Cardiac muscle cell (in vitro differentiated cells and primary cell): ENCODE measurements around the gene POLG. TPM values are rescaled to one million over a fixed set of nuclear protein-coding genes. Genes with fewer than 3 reads are reported as not detected.

Experiments used
- DNase-seq, 2 donors: peaks; one replicate each; pipeline versions ENCODE4 v3.0.0 to v3.0.0-alpha.2; 2010 to 2017; ENCODE audit warnings: low read depth in 1 of 2, low spot score in 1 of 2
- H3K27ac ChIP-seq: fragments of 200-600 bp; sonication (generic); 2 replicates; pipeline ENCODE4 v1.5.1; 2016
- H3K27me3 ChIP-seq: fragments of 200-600 bp; sonication (generic); 2 replicates; pipeline ENCODE4 v1.6.0; 2016; ENCODE audit warnings: control low read depth
- H3K36me3 ChIP-seq: fragments of 200-600 bp; sonication (generic); 2 replicates; pipeline ENCODE4 v1.5.1; 2016; ENCODE audit warnings: control low read depth
- H3K4me1 ChIP-seq: fragments of 200-600 bp; sonication (generic); 2 replicates; pipeline ENCODE4 v1.8.1; 2017; ENCODE audit warnings: low read depth, mild to moderate bottlenecking, mixed run types
- H3K4me3 ChIP-seq: fragments of 200-600 bp; sonication (generic); 2 replicates; pipeline ENCODE4 v1.5.1; 2016; ENCODE audit warnings: mild to moderate bottlenecking
- H3K9me3 ChIP-seq: fragments of 200-600 bp; sonication (generic); 2 replicates; pipeline ENCODE4 v1.5.1; 2017; ENCODE audit warnings: low read depth, mild to moderate bottlenecking, control low read depth
- CTCF ChIP-seq: IDR thresholded peaks from 2 replicates; pipeline ENCODE4 v1.5.1; 2012; ENCODE audit warnings: low read depth, mild to moderate bottlenecking, low read length
- polyA plus RNA-seq: library from polyadenylated mRNA; unstranded; fragments of >200 nt; fragmentation: Nextera tagmentation; extraction: Ambion mirVana; gene quantifications from 2 replicates; pipeline ENCODE4 v1.2.1, GENCODE V29; 2016
- total RNA-seq: library from RNA; depleted of rRNA; stranded (reverse); fragments of >200 nt; gene quantifications from 2 replicates; pipeline ENCODE4 v1.2.3, GENCODE V29; 2016

Gene POLG
- total and polyA plus RNA-seq, 2 experiments from 2014 or later: 47.3 to 63.9 TPM

- DNase-seq: no peak
- H3K27me3 ChIP-seq: no peaks in the 10 kb centered on the region
- H3K36me3 ChIP-seq: peaks cover 81% of the 10 kb centered on the region
- no peaks in the 10 kb centered on the region for H3K4me1 ChIP-seq
- H3K9me3 ChIP-seq: no peaks in the 10 kb centered on the region
- no peak for TF ChIP-seq CTCF
- H3K27ac ChIP-seq: no peak overlapping the region
- no peak overlapping the region for H3K4me3 ChIP-seq
These were observed 6.0 kb downstream of the POLG start for GRCh38 chr15:89328398-89329254.

GRCh38 chr15:89327113-89327512, 7.5 kb downstream of the POLG start:
- no peak for DNase-seq
- no peaks in the 10 kb centered on the region for H3K9me3 ChIP-seq
- no peak for TF ChIP-seq CTCF
- H3K36me3 ChIP-seq: peaks cover 86% of the 10 kb centered on the region
- no peak overlapping the region for H3K4me3 ChIP-seq
- no peaks in the 10 kb centered on the region for H3K4me1 ChIP-seq
- no peak overlapping the region for H3K27ac ChIP-seq
- H3K27me3 ChIP-seq: no peaks in the 10 kb centered on the region

DNA sequence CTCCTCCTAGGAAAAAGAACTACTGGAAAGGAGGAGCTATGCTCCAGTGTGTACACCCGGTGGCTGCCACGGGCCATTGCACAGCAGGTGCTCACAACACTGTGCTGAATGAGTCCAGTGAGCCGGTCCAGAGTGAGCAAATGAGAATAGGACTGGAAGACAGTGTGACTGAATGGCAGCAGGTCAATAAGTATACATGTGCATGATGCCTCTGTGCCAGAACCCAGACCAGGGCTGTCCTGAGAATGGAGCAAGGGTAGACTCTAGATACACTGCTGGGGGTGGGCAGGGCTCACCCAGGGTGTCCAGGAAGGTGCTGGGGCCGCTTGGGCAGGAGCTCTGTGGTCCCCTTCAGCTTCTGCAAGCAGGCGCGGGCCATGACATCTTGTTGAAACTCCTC, 8.3 kb downstream of the POLG start:
- no peak for TF ChIP-seq CTCF
- no peak overlapping the region for H3K4me3 ChIP-seq
- no peaks in the 10 kb centered on the region for H3K9me3 ChIP-seq
- no peak for DNase-seq
- H3K27me3 ChIP-seq: no peaks in the 10 kb centered on the region
- no peak overlapping the region for H3K27ac ChIP-seq
- H3K4me1 ChIP-seq: no peaks in the 10 kb centered on the region
- peaks cover 85% of the 10 kb centered on the region for H3K36me3 ChIP-seq

- Histone ChIP-seq H3K4me3 (no peak overlapping the region), H3K27me3 (no peaks in the 10 kb centered on the region), H3K4me1 (no peaks in the 10 kb centered on the region), H3K27ac (no peak overlapping the region), H3K9me3 (no peaks in the 10 kb centered on the region), H3K36me3 (peaks cover 82% of the 10 kb centered on the region)
- no peak for DNase-seq
- no peak for TF ChIP-seq CTCF
These were observed 9.4 kb downstream of the POLG start for GRCh38 chr15:89325039-89325803.

DNA sequence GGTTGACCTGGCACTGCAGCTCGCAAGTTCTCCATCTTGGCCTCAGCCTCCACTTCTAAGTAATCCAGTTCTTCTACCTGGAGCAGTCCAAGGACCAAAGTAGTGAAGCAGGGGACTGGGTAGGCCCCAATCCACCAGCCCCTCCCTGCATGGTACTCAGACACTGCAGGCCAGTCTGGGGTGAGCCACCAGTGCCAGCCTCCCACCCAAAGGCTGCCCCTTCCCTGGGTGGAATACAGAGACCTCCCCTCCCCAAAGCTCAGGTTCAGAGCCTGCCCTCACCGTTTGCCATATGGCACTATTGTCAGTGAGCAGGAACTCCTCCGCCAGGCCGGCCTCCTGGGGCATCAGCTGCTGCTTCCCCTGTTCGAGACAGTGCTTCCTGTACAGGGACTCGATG, 10.8 kb downstream of the POLG start:
- Histone ChIP-seq H3K4me3 (no peak overlapping the region), H3K27ac (no peak overlapping the region), H3K36me3 (peaks cover 77% of the 10 kb centered on the region), H3K9me3 (no peaks in the 10 kb centered on the region), H3K27me3 (no peaks in the 10 kb centered on the region), H3K4me1 (no peaks in the 10 kb centered on the region)
- TF ChIP-seq CTCF: no peak
- DNase-seq: no peak
